Neuronal stem cell (in vitro differentiated cells): ENCODE data around the gene TMEM19.
A peak's percentile ranks its signal among the peaks of the same experiment; 100 is the strongest.

ENCODE experiments used
- DNase-seq: peaks from one replicate; pipeline ENCODE4 v3.0.0-alpha.2; 2013; ENCODE audit warnings: low spot score
- H2AFZ ChIP-seq: one replicate; pipeline ENCODE4 v1.6.1; 2013; ENCODE audit warnings: mild to moderate bottlenecking, low read length, inconsistent platforms
- H2AK5ac ChIP-seq: 2 replicates; pipeline ENCODE4 v1.6.1; 2013; ENCODE audit warnings: low read depth, mild to moderate bottlenecking, inconsistent platforms, low read length, moderate library complexity, mixed read lengths
- H2BK120ac ChIP-seq: 2 replicates; pipeline ENCODE4 v1.6.1; 2013; ENCODE audit warnings: low read depth, mild to moderate bottlenecking, inconsistent platforms, low read length, moderate library complexity, mixed read lengths
- H2BK12ac ChIP-seq: one replicate; pipeline ENCODE4 v1.6.1; 2013; ENCODE audit warnings: low read length, inconsistent platforms
- H2BK15ac ChIP-seq: 2 replicates; pipeline ENCODE4 v1.6.1; 2013; ENCODE audit warnings: mild to moderate bottlenecking, low read length, inconsistent platforms, mixed read lengths
- H2BK5ac ChIP-seq: one replicate; pipeline ENCODE4 v1.6.1; 2013; ENCODE audit warnings: inconsistent platforms, mild to moderate bottlenecking, low read length, moderate library complexity
- H3K14ac ChIP-seq: one replicate; pipeline ENCODE4 v1.6.1; 2013; ENCODE audit warnings: low read length, inconsistent platforms
- H3K18ac ChIP-seq: 2 replicates; pipeline ENCODE4 v1.6.1; 2013; ENCODE audit warnings: low read length, inconsistent platforms
- H3K23ac ChIP-seq: 2 replicates; pipeline ENCODE4 v1.6.1; 2013; ENCODE audit warnings: low read depth, mild to moderate bottlenecking, mixed read lengths, low read length, inconsistent platforms; ENCODE audit not compliant: poor library complexity
- H3K27ac ChIP-seq: replicated peaks from 3 replicates; pipeline ENCODE4 v1.5.1; 2013; ENCODE audit warnings: low read length, inconsistent platforms
- H3K27me3 ChIP-seq, 3 experiments: 2 replicates each; pipeline ENCODE4 v1.6.1; 2013; ENCODE audit warnings: low read length in 3 of 3, mild to moderate bottlenecking in 2 of 3, inconsistent platforms in 1 of 3, low read depth in 1 of 3, mixed read lengths in 1 of 3, moderate library complexity in 1 of 3; ENCODE audit not compliant: control insufficient read depth in 3 of 3, insufficient read depth in 3 of 3
- H3K36me3 ChIP-seq, 2 donors: replicated peaks in 1 of 2; 2 replicates each; pipeline ENCODE4 v1.6.1; 2013; ENCODE audit warnings: low read length in 2 of 2; ENCODE audit not compliant: control insufficient read depth in 2 of 2, insufficient read depth in 2 of 2
- H3K4ac ChIP-seq: 2 replicates; pipeline ENCODE4 v1.6.1; 2013; ENCODE audit warnings: inconsistent platforms, mild to moderate bottlenecking, low read length, moderate library complexity
- H3K4me1 ChIP-seq, 2 donors: 1 replicate in 1 of 2; 2 replicates in 1 of 2; pipeline ENCODE4 v1.6.1; 2013; ENCODE audit warnings: low read length in 2 of 2, low read depth in 1 of 2; ENCODE audit not compliant: control insufficient read depth in 2 of 2, insufficient read depth in 1 of 2
- H3K4me2 ChIP-seq: one replicate; pipeline ENCODE4 v1.6.1; 2013; ENCODE audit warnings: mild to moderate bottlenecking, low read length, inconsistent platforms; ENCODE audit not compliant: insufficient read depth, poor library complexity, severe bottlenecking
- H3K4me3 ChIP-seq, 2 donors: 2 replicates each; pipeline ENCODE4 v1.5.1; 2013; ENCODE audit warnings: low read length in 2 of 2, mild to moderate bottlenecking in 2 of 2, inconsistent platforms in 1 of 2, moderate library complexity in 1 of 2
- H3K79me1 ChIP-seq: one replicate; pipeline ENCODE4 v1.6.1; 2013; ENCODE audit warnings: low read depth, mild to moderate bottlenecking, inconsistent platforms, low read length, moderate library complexity
- H3K9ac ChIP-seq: one replicate; pipeline ENCODE4 v1.6.1; 2013; ENCODE audit warnings: mild to moderate bottlenecking, low read depth, low read length, inconsistent platforms; ENCODE audit not compliant: poor library complexity
- H3K9me3 ChIP-seq, 2 donors: replicated peaks in 1 of 2; 2 replicates each; pipeline versions ENCODE3 to v1.6.1; 2013; ENCODE audit warnings: low read length in 2 of 2, mild to moderate bottlenecking in 2 of 2, inconsistent platforms in 1 of 2, low read depth in 1 of 2, mixed read lengths in 1 of 2, moderate library complexity in 1 of 2; ENCODE audit not compliant: control insufficient read depth in 2 of 2, insufficient read depth in 1 of 2
- H4K8ac ChIP-seq: one replicate; pipeline ENCODE4 v1.6.1; 2013; ENCODE audit warnings: low read depth, mild to moderate bottlenecking, inconsistent platforms, low read length, moderate library complexity
- H4K91ac ChIP-seq: one replicate; pipeline ENCODE4 v1.6.1; 2013; ENCODE audit warnings: low read length, low read depth, mild to moderate bottlenecking, inconsistent platforms; ENCODE audit not compliant: poor library complexity
- WGBS, 2 donors: extraction: QIAGEN DNeasy Blood & Tissue Kit; methylation state at CpG; one replicate each; pipeline ENCODE4 v1.1.7; 2013; ENCODE audit warnings: missing lambda C conversion rate in 2 of 2, mixed read lengths in 1 of 2; ENCODE audit not compliant: insufficient read length in 2 of 2, insufficient replicate concordance in 1 of 2; ENCODE audit errors: extremely low coverage in 2 of 2; 5-methylcytosine and 5-hydroxymethylcytosine counted together

TMEM19 gene

GRCh38 chr12:71746974-71747611 is 61.2 kb downstream of the TMEM19 start:
- H4K8ac ChIP-seq: no peak overlapping the region
- H4K91ac ChIP-seq: no peak overlapping the region
- H2AK5ac ChIP-seq: no peak overlapping the region
- H3K79me1 ChIP-seq: no peaks in the 10 kb centered on the region
- no peaks in the 10 kb centered on the region for H3K9me3 ChIP-seq
- H3K4me2 ChIP-seq: no peak overlapping the region
- H3K14ac ChIP-seq: no peak overlapping the region
- no peak overlapping the region for H3K23ac ChIP-seq
- H2BK12ac ChIP-seq: no peak overlapping the region
- H2BK120ac ChIP-seq: no peak overlapping the region
- H3K4me1 ChIP-seq: no peaks in the 10 kb centered on the region
- no peak overlapping the region for H3K4ac ChIP-seq
- no peak overlapping the region for H2BK5ac ChIP-seq
- no peaks in the 10 kb centered on the region for H3K36me3 ChIP-seq
- H2BK15ac ChIP-seq: no peak overlapping the region
- no peak overlapping the region for H3K4me3 ChIP-seq
- no peak overlapping the region for H3K27ac ChIP-seq
- no peak overlapping the region for H3K9ac ChIP-seq
- H3K18ac ChIP-seq: no peak overlapping the region
- no CpG with 5 or more reads among the region's 4 CpGs for WGBS, 2 donors
- DNase-seq: no peak
- H2AFZ ChIP-seq: peak overlapping the region; percentile 5
- H3K27me3 ChIP-seq: peaks cover 0 to 3% (median 0%) of the 10 kb centered on the region in 3 experiments

DNA sequence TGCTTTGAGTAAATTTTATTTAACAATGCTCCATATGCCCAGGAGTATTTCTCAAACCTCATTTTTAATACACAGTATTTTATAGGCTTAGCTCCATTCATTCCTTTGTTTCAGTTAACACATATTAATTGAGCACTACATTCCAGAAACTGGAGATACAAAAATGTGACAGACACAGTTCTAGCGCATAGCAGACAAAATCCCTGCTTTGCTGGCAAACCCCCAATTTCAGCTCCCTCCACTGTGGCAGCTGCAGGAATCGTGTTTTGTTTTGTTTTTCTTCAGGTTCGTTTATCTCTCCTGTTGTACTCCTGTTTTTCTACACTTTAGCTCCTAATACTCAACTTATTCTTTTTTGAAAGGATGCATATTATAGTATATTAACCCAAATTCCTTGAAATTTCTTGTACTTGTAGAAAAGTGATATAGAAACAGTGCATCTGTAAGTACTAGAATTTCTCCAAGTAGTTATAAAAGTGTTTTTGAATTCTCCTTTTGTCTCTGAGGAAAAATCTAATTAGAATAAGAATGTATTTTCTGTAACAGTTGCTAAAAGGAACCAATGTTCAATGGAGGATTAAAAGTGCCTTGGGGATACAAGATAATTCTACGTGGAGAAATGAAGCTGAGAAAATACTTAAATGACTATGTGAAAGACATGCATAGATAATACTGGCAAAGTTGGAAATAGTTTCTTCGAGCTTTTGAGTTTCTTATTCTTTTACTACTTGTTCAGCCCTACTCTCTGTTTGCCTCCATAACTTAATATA is 62.4 kb downstream of the TMEM19 start:
- no peak overlapping the region for H4K8ac ChIP-seq
- no peaks in the 10 kb centered on the region for H3K79me1 ChIP-seq
- no peak overlapping the region for H3K14ac ChIP-seq
- no peaks in the 10 kb centered on the region for H3K4me1 ChIP-seq
- no peaks in the 10 kb centered on the region for H3K9me3 ChIP-seq
- no peaks in the 10 kb centered on the region for H3K36me3 ChIP-seq
- no peak overlapping the region for H2AK5ac ChIP-seq
- H3K4ac ChIP-seq: no peak overlapping the region
- no peak overlapping the region for H2AFZ ChIP-seq
- H3K27ac ChIP-seq: no peak overlapping the region
- no peak for DNase-seq
- no peak overlapping the region for H3K4me3 ChIP-seq
- no peak overlapping the region for H2BK15ac ChIP-seq
- H2BK120ac ChIP-seq: no peak overlapping the region
- no peak overlapping the region for H3K4me2 ChIP-seq
- peaks cover 0 to 3% (median 0%) of the 10 kb centered on the region in 3 experiments for H3K27me3 ChIP-seq
- no peak overlapping the region for H3K18ac ChIP-seq
- H2BK12ac ChIP-seq: no peak overlapping the region
- H4K91ac ChIP-seq: no peak overlapping the region
- no peak overlapping the region for H2BK5ac ChIP-seq
- H3K9ac ChIP-seq: no peak overlapping the region
- WGBS, 2 donors: no CpG with 5 or more reads among the region's 5 CpGs
- no peak overlapping the region for H3K23ac ChIP-seq

- Histone ChIP-seq H3K36me3 (no peaks in the 10 kb centered on the region), H3K4me1 (peaks cover 0 to 2% of the 10 kb centered on the region in 2 donors), H2BK15ac (no peak overlapping the region), H3K27me3 (peaks cover 0 to 3% (median 0%) of the 10 kb centered on the region in 3 experiments), H3K14ac (no peak overlapping the region), H2BK5ac (no peak overlapping the region), H3K4ac (no peak overlapping the region), H3K79me1 (no peaks in the 10 kb centered on the region), H2AFZ (no peak overlapping the region), H2BK12ac (no peak overlapping the region), H2BK120ac (no peak overlapping the region), H4K91ac (no peak overlapping the region), H3K27ac (no peak overlapping the region), H4K8ac (no peak overlapping the region), H3K9me3 (no peaks in the 10 kb centered on the region), H3K9ac (no peak overlapping the region), H3K4me2 (no peak overlapping the region), H3K23ac (no peak overlapping the region), H3K18ac (no peak overlapping the region), H2AK5ac (no peak overlapping the region), H3K4me3 (no peak overlapping the region)
- no peak for DNase-seq
- WGBS, 2 donors: no CpG with 5 or more reads among the region's 1 CpG
Observed at GRCh38 chr12:71749666-71750065, 63.8 kb downstream of the TMEM19 start.

- no peak overlapping the region for H3K4me2 ChIP-seq
- no CpG with 5 or more reads among the region's 1 CpG for WGBS, 2 donors
- H3K36me3 ChIP-seq: peaks cover 0 to 18% of the 10 kb centered on the region in 2 donors
- H2BK15ac ChIP-seq: no peak overlapping the region
- H3K23ac ChIP-seq: no peak overlapping the region
- no peak overlapping the region for H3K4me3 ChIP-seq
- peaks cover 0 to 3% (median 0%) of the 10 kb centered on the region in 3 experiments for H3K27me3 ChIP-seq
- H2BK120ac ChIP-seq: no peak overlapping the region
- DNase-seq: no peak
- no peak overlapping the region for H3K9ac ChIP-seq
- no peak overlapping the region for H3K18ac ChIP-seq
- H3K27ac ChIP-seq: no peak overlapping the region
- no peak overlapping the region for H2AK5ac ChIP-seq
- no peak overlapping the region for H3K14ac ChIP-seq
- peaks cover 4 to 6% of the 10 kb centered on the region in 2 donors for H3K4me1 ChIP-seq
- no peak overlapping the region for H4K91ac ChIP-seq
- no peak overlapping the region for H3K4ac ChIP-seq
- H2BK5ac ChIP-seq: no peak overlapping the region
- H2BK12ac ChIP-seq: no peak overlapping the region
- peaks cover 0 to 15% of the 10 kb centered on the region in 2 donors for H3K9me3 ChIP-seq
- H3K79me1 ChIP-seq: peaks cover 3% of the 10 kb centered on the region
- H4K8ac ChIP-seq: no peak overlapping the region
- no peak overlapping the region for H2AFZ ChIP-seq
Observed at GRCh38 chr12:71752891-71753290, 67.0 kb downstream of the TMEM19 start.
